H1 (cell line): ENCODE results near the gene ENPP7. TPM values are rescaled to one million over a fixed set of nuclear protein-coding genes. Genes with fewer than 3 reads are reported as not detected.

Source experiments
- CTCF ChIA-PET: fragments of 300-600 bp; sonication (Branson Sonifier 250); formaldehyde crosslinking; loops from one replicate; lab custom pipeline; 2021; ENCODE audit not compliant: partially characterized antibody; lab: Charles Lee
- POLR2A ChIA-PET: fragments of 300-600 bp; sonication (Branson Sonifier 250); formaldehyde crosslinking; loops from one replicate; lab custom pipeline; 2021; ENCODE audit warnings: inconsistent platforms; ENCODE audit not compliant: partially characterized antibody; lab: Charles Lee
- DNase-seq, 2 experiments: peaks; one replicate each; pipeline versions ENCODE4 v3.0.0 to v3.0.0-alpha.2; 2010 to 2022; ENCODE audit warnings: low spot score in 2 of 2, low read depth in 1 of 2, mixed read lengths in 1 of 2
- FAIRE-seq: peaks from 2 replicates; lab custom pipeline; 2011; peaks lifted over from hg19 to GRCh38; lab: Jason Lieb, UNC
- H2AFZ ChIP-seq: 2 replicates; pipeline ENCODE4 v1.8.1; 2012; ENCODE audit warnings: low read length, inconsistent platforms
- H2AK5ac ChIP-seq: 2 replicates; pipeline ENCODE4 v1.6.1; 2013; ENCODE audit warnings: low read depth, low read length
- H2BK120ac ChIP-seq: replicated peaks from 2 replicates; pipeline ENCODE3; 2013; ENCODE audit warnings: low read depth, low read length, inconsistent platforms
- H2BK12ac ChIP-seq: 2 replicates; pipeline ENCODE4 v1.6.1; 2013; ENCODE audit warnings: low read depth, low read length
- H2BK15ac ChIP-seq: 2 replicates; pipeline ENCODE4 v1.6.1; 2013; ENCODE audit warnings: low read length
- H2BK20ac ChIP-seq: 2 replicates; pipeline ENCODE4 v1.6.1; 2013; ENCODE audit warnings: low read length
- H2BK5ac ChIP-seq: 2 replicates; pipeline ENCODE4 v1.6.1; 2013; ENCODE audit warnings: low read depth, low read length
- H3K14ac ChIP-seq: 2 replicates; pipeline ENCODE4 v1.6.1; 2013; ENCODE audit warnings: inconsistent platforms; ENCODE audit not compliant: insufficient read length
- H3K18ac ChIP-seq: 2 replicates; pipeline ENCODE4 v1.6.1; 2013; ENCODE audit warnings: low read length; ENCODE audit errors: extremely low read depth
- H3K23ac ChIP-seq: 2 replicates; pipeline ENCODE4 v1.6.1; 2013; ENCODE audit warnings: inconsistent platforms; ENCODE audit not compliant: insufficient read length
- H3K23me2 ChIP-seq: 2 replicates; pipeline ENCODE4 v1.6.1; 2013; ENCODE audit warnings: low read depth, low read length
- H3K27ac ChIP-seq: 2 replicates; pipeline ENCODE4 v1.6.1; 2011; ENCODE audit warnings: low read depth, low read length, inconsistent platforms
- H3K27me3 ChIP-seq, 4 experiments: replicated peaks in 1 of 4; 1 replicate in 1 of 4; 2 replicates in 3 of 4; pipeline versions ENCODE4 v1.6.1 to v1.8.1; 2011 to 2013; ENCODE audit warnings: low read length in 3 of 4, mild to moderate bottlenecking in 3 of 4, inconsistent platforms in 2 of 4, mixed read lengths in 2 of 4, moderate library complexity in 1 of 4; ENCODE audit not compliant: control insufficient read depth in 3 of 4, insufficient read depth in 3 of 4; ENCODE audit errors: extremely low read depth in 1 of 4
- H3K36me3 ChIP-seq, 4 experiments: 2 replicates each; pipeline versions ENCODE4 v1.6.1 to v1.8.1; 2011 to 2013; ENCODE audit warnings: mild to moderate bottlenecking in 4 of 4, low read length in 3 of 4, moderate library complexity in 2 of 4, control low read depth in 1 of 4, inconsistent platforms in 1 of 4; ENCODE audit not compliant: insufficient read depth in 4 of 4, control insufficient read depth in 2 of 4
- H3K4ac ChIP-seq: replicated peaks from 2 replicates; pipeline ENCODE3; 2013; ENCODE audit warnings: low read length, low read depth, mixed read lengths, inconsistent platforms; ENCODE audit not compliant: insufficient read length
- H3K4me1 ChIP-seq, 4 experiments: replicated peaks in 1 of 4; 1 replicate in 1 of 4; 2 replicates in 3 of 4; pipeline versions ENCODE4 v1.6.1 to v1.8.1; 2011 to 2013; ENCODE audit warnings: low read length in 3 of 4, inconsistent platforms in 2 of 4, mixed read lengths in 1 of 4; ENCODE audit not compliant: insufficient read depth in 4 of 4, control insufficient read depth in 3 of 4
- H3K4me2 ChIP-seq, 2 experiments: 2 replicates each; pipeline versions ENCODE4 v1.6.1 to v1.8.1; 2011 to 2013; ENCODE audit warnings: low read depth in 2 of 2, low read length in 2 of 2, control low read depth in 1 of 2, inconsistent platforms in 1 of 2, mild to moderate bottlenecking in 1 of 2; ENCODE audit not compliant: insufficient read depth in 1 of 2
- H3K4me3 ChIP-seq, 4 experiments: fragments of 200-600, 300-600 bp in 1 of 4; sonication (generic), shearing (Covaris generic), sonication (Bioruptor Twin) in 1 of 4; 2 replicates each; pipeline versions ENCODE4 v1.5.1 to v1.8.1; 2011 to 2016; ENCODE audit warnings: low read length in 4 of 4, low read depth in 3 of 4, control low read depth in 2 of 4, inconsistent platforms in 2 of 4, mild to moderate bottlenecking in 2 of 4, mixed read lengths in 1 of 4, moderate library complexity in 1 of 4; ENCODE audit not compliant: insufficient read depth in 2 of 4; ENCODE audit errors: extremely low read depth in 1 of 4
- H3K56ac ChIP-seq: replicated peaks from 2 replicates; pipeline ENCODE3; 2013; ENCODE audit warnings: low read depth, mild to moderate bottlenecking, mixed read lengths, low read length, inconsistent platforms; ENCODE audit not compliant: insufficient read length
- H3K79me1 ChIP-seq: 2 replicates; pipeline ENCODE4 v1.6.1; 2013; ENCODE audit warnings: low read depth, low read length, control low read depth
- H3K79me2 ChIP-seq, 2 experiments: 2 replicates each; pipeline versions ENCODE4 v1.6.1 to v1.8.1; 2012 to 2013; ENCODE audit warnings: low read length in 2 of 2, mild to moderate bottlenecking in 2 of 2, inconsistent platforms in 1 of 2; ENCODE audit not compliant: insufficient read depth in 2 of 2, control insufficient read depth in 1 of 2
- H3K9ac ChIP-seq, 4 experiments: replicated peaks in 1 of 4; 1 replicate in 1 of 4; 2 replicates in 3 of 4; pipeline versions ENCODE4 v1.6.1 to v1.8.1; 2011 to 2013; ENCODE audit warnings: low read depth in 3 of 4, low read length in 3 of 4, control low read depth in 2 of 4, mild to moderate bottlenecking in 2 of 4, moderate library complexity in 2 of 4, inconsistent platforms in 1 of 4; ENCODE audit errors: extremely low read depth in 1 of 4
- H3K9me3 ChIP-seq, 2 experiments: 2 replicates each; pipeline versions ENCODE4 v1.6.1 to v1.8.1; 2012 to 2013; ENCODE audit warnings: mild to moderate bottlenecking in 2 of 2, moderate library complexity in 2 of 2, control low read depth in 1 of 2, inconsistent platforms in 1 of 2, low read depth in 1 of 2, low read length in 1 of 2, mixed read lengths in 1 of 2; ENCODE audit not compliant: insufficient read depth in 2 of 2
- H4K20me1 ChIP-seq, 2 experiments: replicated peaks in 1 of 2; 2 replicates each; pipeline versions ENCODE3 to v1.8.1; 2011 to 2013; ENCODE audit warnings: inconsistent platforms in 2 of 2, low read length in 2 of 2, mild to moderate bottlenecking in 1 of 2; ENCODE audit not compliant: insufficient read depth in 2 of 2, control insufficient read depth in 1 of 2
- H4K5ac ChIP-seq: 2 replicates; pipeline ENCODE4 v1.6.1; 2013; ENCODE audit warnings: low read length, low read depth, mixed read lengths, inconsistent platforms; ENCODE audit not compliant: insufficient read length
- H4K8ac ChIP-seq: 2 replicates; pipeline ENCODE4 v1.8.0; 2013; ENCODE audit warnings: mild to moderate bottlenecking, moderate library complexity, low read length, inconsistent platforms; ENCODE audit not compliant: insufficient read depth; ENCODE audit errors: extremely low read depth
- H4K91ac ChIP-seq: replicated peaks from 2 replicates; pipeline ENCODE3; 2013; ENCODE audit warnings: low read length, mixed read lengths, inconsistent platforms; ENCODE audit not compliant: insufficient read length
- ATF3 ChIP-seq: IDR thresholded peaks from 2 replicates; pipeline ENCODE4 v1.6.1; 2011; ENCODE audit warnings: low read depth, mild to moderate bottlenecking, low read length; ENCODE audit not compliant: insufficient read depth
- BRCA1 ChIP-seq: IDR thresholded peaks from 2 replicates; pipeline ENCODE4 v1.6.1; 2012; ENCODE audit warnings: low read depth, low read length, improper control_type of control experiment
- KDM1A ChIP-seq: fragments of 200-600, 300-600 bp; sonication (generic); IDR thresholded peaks from 2 replicates; pipeline ENCODE4 v1.7.1; 2016; ENCODE audit warnings: mild to moderate bottlenecking, low read length, borderline replicate concordance
- RFX5 ChIP-seq: IDR thresholded peaks from 2 replicates; pipeline ENCODE4 v1.6.1; 2011; ENCODE audit warnings: low read depth, low read length, improper control_type of control experiment, borderline replicate concordance
- RXRA ChIP-seq: IDR thresholded peaks from 2 replicates; pipeline ENCODE4 v1.6.1; 2011; ENCODE audit warnings: low read depth, mild to moderate bottlenecking, low read length, moderate library complexity; ENCODE audit not compliant: insufficient read depth
- SIX5 ChIP-seq: IDR thresholded peaks from 2 replicates; pipeline ENCODE4 v1.6.1; 2011; ENCODE audit warnings: mild to moderate bottlenecking, low read depth, low read length
- SP1 ChIP-seq: IDR thresholded peaks from 2 replicates; pipeline ENCODE4 v1.6.1; 2011; ENCODE audit warnings: low read depth, low read length
- TBP ChIP-seq: IDR thresholded peaks from 2 replicates; pipeline ENCODE4 v1.6.1; 2011; ENCODE audit warnings: low read depth, low read length, improper control_type of control experiment
- USF2 ChIP-seq: IDR thresholded peaks from 2 replicates; pipeline ENCODE4 v1.6.1; 2011; ENCODE audit warnings: low read length, improper control_type of control experiment
- ZNF274 ChIP-seq: IDR thresholded peaks from 2 replicates; pipeline ENCODE4 v1.7.0; 2012; ENCODE audit warnings: low read length, borderline replicate concordance; ENCODE audit errors: extremely low read depth
- WGBS, 2 experiments: shearing (Covaris generic) in 1 of 2; methylation state at CpG; one replicate each; pipeline versions ENCODE4 v1.1.6 to v1.1.7; 2013 to 2015; ENCODE audit warnings: low lambda C conversion rate in 2 of 2, mixed read lengths in 2 of 2, inconsistent platforms in 1 of 2, low coverage in 1 of 2, missing lambda C conversion rate in 1 of 2; ENCODE audit not compliant: insufficient replicate concordance in 2 of 2, insufficient coverage in 1 of 2, insufficient read length in 1 of 2; ENCODE audit errors: extremely low coverage in 1 of 2, missing lambda C conversion rate in 1 of 2; 5-methylcytosine and 5-hydroxymethylcytosine counted together
- polyA plus RNA-seq, 7 experiments: library from polyadenylated mRNA; depleted of rRNA in 3 of 7; stranded (reverse) in 5 of 7; unstranded in 2 of 7; fragments of >200 nt in 5 of 7; fragments of 200-250 nt in 2 of 7; gene quantifications; 1 replicate in 5 of 7; 2 replicates in 1 of 7; 4 replicates in 1 of 7; pipeline versions ENCODE4 v1.2.1 to v1.2.3, GENCODE V29; 2011 to 2013; ENCODE audit warnings: missing spikeins in 2 of 7, mixed read lengths in 2 of 7
- total RNA-seq: library from RNA; stranded (reverse); fragmentation: NEBNext Ultra II Directional; extraction: Animal tissue kit (Norgen Biotek cat#: 25700); gene quantifications from 2 replicates; pipeline ENCODE4 v1.2.1, GENCODE V29; 2021

Gene ENPP7
- total and polyA plus RNA-seq, 2 of the 8 experiments (the other 6 are each of a cell fraction or from before 2014, with no cell fraction given) = not detected

GRCh38 chr17:79728169-79728907 lies 2.4 kb upstream of the ENPP7 start:
- Histone ChIP-seq H3K18ac (peak overlapping the region; percentile 92; the same call in 1 of the 2 replicates), H4K5ac (peak overlapping the region; percentile 40), H3K56ac (no peak overlapping the region), H3K9ac (no peak overlapping the region), H4K8ac (peak overlapping the region; percentile 81), H2BK12ac (0 out of 2 replicates have a peak overlapping the region, but pooled peaks have one; percentile 39), H4K91ac (no peak overlapping the region), H3K79me1 (no peaks in the 10 kb centered on the region), H2BK120ac (no peak overlapping the region), H2AFZ (peak overlapping the region; percentile 98), H2BK15ac (no peak overlapping the region), H4K20me1 (no peaks in the 10 kb centered on the region), H3K79me2 (no peaks in the 10 kb centered on the region), H3K36me3 (no peaks in the 10 kb centered on the region), H2BK20ac (no peak overlapping the region; the same call in 1 of the 2 replicates), H3K14ac (no peak overlapping the region), H3K4me2 (no peak overlapping the region), H3K4me3 (0 out of 8 replicates have a peak overlapping the region, but pooled peaks of 1 of the 4 experiments have one; percentile 12), H3K27ac (no peak overlapping the region), H2BK5ac (peak overlapping the region; percentile 71; the same call in 1 of the 2 replicates), H2AK5ac (no peak overlapping the region), H3K23me2 (no peaks in the 10 kb centered on the region), H3K27me3 (no peaks in the 10 kb centered on the region), H3K9me3 (no peaks in the 10 kb centered on the region), H3K23ac (no peak overlapping the region), H3K4me1 (peaks cover 0 to 6% (median 0%) of the 10 kb centered on the region in 4 experiments; a peak in 2 of 7 replicates), H3K4ac (no peak overlapping the region)
- DNase-seq (peak; percentile 49 to 91), FAIRE-seq (peak; percentile 96)
- CTCF ChIA-PET = interaction anchor here (0.8 to 2.6 kb wide), 5 partner anchors 8 to 115 kb away, joined by 3 to 14 read pairs (median 7); no protein-coding TSS in a partner anchor
- 77% methylated on average over 22 of the region's 22 CpGs; no CpG with 5 or more reads in 1 of the 2 experiments for WGBS, 2 experiments
- POLR2A ChIA-PET = interaction anchor here (0.8 to 1.4 kb wide), 4 partner anchors 50 to 203 kb away, joined by 3 read pairs; no protein-coding TSS in a partner anchor
- peak; percentile 97 for TF ChIP-seq USF2
- no peak for TF ChIP-seq ZNF274
- TF ChIP-seq RFX5 = no peak
- TF ChIP-seq KDM1A = no peak
- no peak for TF ChIP-seq TBP
- TF ChIP-seq ATF3 = peak; percentile 91
- no peak for TF ChIP-seq BRCA1
- TF ChIP-seq SIX5 = peak; percentile 93
- TF ChIP-seq SP1 = 0 out of 2 replicates have a peak, but pooled peaks have one; percentile 69
- TF ChIP-seq RXRA = no peak
